RKO (cell line): ENCODE results near the gene PPP6R2.
A peak's percentile ranks its signal among the peaks of the same experiment; 100 is the strongest.

Experiments used
- DNase-seq: peaks from one replicate; pipeline ENCODE4 v3.0.0-alpha.2; 2016; ENCODE audit warnings: low spot score

The PPP6R2 gene

DNA sequence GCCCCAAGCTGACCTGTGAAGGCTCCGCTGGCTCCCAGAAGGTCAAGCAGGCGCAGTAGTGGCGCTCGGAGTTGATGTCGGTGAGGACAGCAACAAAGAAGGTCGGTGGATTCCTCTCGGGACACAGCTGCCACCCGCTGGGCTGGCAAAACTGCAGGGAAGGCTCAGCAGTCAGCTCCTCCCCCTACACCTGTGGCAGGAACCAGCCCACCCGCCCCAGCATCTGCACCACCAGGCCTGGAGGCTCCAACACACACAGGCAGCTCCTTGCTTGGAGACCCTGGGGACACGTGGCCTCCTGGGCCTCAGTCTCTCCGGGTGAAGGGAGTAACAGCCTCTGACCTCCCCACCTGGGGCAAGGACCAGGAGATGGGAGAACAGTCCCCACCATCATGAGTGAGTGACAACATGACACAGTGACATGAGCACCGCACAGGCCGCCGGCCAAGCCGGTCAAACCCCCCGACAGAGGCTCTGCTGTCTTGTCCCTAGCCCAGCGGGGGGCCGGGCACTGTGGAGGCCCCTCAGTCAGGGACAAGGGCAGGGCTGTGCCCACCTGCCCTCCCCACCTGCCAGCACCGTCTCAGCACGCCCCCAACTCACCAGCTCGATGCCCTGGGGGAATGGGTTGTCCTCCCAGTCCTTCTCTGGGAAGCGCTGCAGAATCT lies 124.8 kb downstream of the PPP6R2 start:
- no peak for DNase-seq

DNA sequence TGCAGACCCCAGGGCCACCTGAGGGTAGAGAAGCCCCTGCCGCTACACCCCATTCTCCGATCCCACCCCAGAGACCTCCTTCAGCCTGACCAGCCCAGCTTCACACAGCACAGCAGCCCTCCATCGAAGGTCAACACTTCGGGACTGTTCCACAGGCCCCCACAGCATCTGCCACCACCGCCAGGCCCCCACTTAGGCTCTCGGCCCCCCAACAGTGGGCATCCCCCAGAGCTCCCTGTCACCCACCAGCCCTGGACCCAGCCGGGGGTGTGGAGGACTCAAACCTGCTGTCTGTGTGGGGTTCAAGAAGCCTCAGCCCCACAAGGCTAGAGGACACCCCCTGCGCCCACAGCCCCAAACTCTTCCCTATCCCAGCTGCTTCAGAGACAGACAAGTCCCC lies 125.5 kb downstream of the PPP6R2 start:
- DNase-seq, result no peak

DNA sequence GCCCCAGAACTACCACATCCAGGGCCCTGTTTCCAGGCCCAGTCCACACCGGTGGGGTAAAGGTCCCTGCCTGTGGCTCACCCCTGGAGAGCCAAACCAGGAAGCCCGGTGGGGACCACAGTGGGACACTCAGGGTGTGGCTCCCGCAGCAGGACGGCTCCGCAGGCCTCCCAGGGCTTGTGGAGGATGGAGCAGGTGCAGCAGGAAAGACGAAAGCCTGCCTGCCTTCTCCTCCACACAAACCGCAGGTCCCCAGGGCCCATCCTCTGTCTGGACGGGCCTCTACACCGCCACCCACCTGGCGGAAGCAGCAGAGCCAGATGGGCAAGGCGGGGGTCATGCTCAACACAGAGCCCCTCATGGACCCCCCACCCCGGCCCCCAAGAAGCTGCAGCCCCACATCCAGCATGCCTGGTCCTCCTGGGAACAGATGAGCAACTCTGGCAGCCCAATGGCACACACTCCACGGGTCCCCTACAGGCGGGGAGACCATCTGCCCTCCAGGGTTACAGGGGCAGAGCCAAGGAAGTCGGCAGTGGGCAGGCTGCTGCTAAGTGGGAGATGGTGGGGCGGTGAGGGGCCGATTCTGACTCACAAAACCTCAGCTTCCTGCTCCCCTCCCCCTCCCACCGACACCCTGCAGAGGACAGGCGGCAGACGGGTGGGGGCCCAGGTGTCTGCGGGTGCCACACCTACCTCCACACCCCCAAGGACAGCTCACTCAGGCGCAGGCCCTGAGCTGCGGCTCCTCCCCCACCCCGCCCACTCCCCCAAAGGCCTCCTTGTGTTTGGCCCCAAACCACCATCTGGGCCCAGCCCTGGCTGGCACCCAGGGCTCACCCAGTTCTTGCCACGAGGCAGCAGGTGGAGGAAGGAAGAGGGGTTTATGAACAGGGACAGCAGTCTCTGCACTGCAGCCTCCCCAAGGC lies 126.5 kb downstream of the PPP6R2 start:
- no peak for DNase-seq

DNA sequence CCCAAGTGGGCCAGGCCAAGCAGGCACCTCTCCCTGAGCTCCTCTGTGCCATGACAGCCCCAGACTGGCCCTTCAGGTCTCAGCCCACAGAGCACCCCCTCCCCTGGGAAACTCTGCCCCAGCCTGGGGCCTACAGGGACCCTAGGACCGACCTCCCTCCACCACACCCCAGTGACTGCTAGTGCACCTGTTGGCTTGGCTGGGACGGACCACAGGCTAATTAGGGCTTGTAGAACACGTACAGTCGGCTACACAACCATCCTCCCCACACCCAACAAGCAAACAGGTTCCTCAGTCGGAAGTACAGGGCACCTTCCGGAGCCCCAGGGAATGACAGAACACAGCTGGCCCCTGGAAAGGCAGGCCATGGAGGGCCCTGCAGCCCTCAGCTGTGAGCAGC lies 127.4 kb downstream of the PPP6R2 start:
- DNase-seq, result no peak

DNA sequence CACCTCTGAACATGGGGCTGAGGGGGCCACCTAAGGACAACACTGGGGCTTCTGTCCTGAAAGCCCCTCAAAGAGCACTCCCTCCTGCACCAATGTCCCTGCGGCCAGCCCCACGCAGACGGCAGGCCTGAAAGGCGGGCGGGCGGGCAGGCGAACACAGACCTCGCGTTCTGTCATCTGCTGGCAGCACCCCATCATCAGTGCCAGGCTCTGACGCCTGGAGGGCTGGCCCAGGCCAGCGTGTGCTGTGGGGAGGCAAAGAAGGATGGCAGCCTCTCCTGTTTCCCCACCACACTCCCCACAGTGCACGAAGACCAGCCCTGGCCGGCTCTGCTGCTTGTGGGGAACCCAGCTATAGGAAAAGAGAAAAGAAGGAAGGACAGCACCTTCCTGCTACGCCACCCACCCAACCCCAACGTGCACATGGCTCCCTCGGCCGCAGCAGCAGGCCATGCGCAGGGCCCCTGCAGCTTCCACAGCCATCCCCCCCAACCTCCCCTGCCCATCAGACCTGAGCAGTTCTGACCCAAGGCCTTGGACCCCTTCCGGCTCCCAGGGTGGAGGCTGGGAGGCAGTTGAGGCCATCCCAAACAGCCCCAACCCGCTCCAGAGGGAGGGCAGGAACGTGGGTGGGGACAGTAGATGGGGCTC lies 128.2 kb downstream of the PPP6R2 start:
- no peak for DNase-seq

DNA sequence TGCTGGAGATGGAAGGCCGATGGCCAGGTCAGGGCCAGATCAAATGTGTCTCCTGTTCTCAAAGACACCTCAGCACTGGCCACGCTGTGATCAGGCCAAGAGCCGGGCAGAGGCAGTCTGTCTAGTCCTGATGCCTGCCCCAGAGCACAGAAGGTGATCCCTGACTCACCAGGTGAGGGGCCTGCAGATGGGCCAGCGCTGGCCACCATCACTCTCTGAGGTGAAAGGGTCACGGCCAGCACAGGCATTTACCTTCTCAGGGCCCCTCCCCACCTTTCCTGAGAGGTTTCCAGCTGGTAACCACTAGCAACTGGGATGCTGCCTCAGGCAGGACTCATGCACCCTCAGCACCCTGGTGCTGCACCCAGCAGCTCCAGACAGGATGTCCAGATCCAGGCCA lies 128.8 kb downstream of the PPP6R2 start:
- DNase-seq, result no peak

DNA sequence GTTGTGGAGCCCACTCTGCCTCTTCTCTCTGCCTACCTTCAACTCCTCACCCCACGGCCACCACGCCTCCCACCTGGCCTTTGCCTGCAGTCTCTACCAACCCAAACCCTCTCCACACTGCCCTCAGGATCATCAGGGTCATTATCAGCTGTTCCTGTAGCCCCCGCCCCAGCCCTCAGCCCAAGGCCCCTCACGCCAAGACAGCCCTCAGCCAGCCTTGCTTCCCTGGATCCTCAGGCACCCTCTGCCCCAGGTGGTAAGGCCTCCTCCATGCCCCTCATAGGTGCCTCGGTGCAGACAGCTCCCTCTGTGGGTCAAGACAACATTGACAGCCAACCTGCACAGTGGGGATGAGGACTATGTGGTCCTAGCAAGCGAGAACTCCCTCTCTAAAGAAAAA lies 130.0 kb downstream of the PPP6R2 start:
- no peak for DNase-seq

DNA sequence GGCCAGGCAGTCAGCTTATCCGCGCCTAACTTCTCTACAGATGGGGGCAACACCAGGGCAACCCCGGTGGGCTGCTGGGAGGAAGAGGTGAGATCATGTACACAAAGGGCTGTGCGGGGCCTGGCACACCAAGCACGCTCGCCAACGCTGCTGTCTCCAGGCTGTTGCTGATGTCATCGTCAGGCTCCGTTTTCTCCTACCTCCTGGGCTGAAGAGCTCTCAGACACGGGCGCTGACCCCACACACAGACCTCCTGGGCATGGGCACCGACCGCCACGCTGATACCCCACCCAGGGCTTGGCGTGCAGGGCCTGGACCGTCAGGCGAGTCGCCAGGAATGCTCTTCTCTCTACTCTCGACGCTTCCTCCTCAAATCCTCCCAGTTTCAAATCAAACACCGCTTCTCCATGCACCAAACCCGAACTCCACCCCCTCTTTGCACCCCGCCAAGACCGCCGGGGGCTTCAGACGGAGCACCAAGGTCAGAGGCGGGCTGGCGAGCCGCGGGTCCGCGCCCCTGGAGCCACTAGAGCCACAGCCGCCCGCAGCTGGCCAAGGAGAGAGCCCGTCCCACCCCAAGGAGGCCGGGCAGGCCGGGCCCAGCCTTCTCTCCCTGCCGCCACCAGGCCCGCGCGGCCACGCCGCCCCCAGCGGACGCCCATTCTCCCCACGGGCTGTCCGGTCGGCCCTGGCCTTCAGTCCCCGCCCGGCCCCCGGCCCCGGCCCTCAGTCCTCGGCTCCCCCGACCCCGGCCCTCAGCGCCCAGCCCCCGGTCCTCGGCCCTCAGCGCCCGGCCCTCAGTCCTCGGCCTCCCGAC lies 130.9 kb downstream of the PPP6R2 start:
- DNase-seq, result peak; percentile 75

DNA sequence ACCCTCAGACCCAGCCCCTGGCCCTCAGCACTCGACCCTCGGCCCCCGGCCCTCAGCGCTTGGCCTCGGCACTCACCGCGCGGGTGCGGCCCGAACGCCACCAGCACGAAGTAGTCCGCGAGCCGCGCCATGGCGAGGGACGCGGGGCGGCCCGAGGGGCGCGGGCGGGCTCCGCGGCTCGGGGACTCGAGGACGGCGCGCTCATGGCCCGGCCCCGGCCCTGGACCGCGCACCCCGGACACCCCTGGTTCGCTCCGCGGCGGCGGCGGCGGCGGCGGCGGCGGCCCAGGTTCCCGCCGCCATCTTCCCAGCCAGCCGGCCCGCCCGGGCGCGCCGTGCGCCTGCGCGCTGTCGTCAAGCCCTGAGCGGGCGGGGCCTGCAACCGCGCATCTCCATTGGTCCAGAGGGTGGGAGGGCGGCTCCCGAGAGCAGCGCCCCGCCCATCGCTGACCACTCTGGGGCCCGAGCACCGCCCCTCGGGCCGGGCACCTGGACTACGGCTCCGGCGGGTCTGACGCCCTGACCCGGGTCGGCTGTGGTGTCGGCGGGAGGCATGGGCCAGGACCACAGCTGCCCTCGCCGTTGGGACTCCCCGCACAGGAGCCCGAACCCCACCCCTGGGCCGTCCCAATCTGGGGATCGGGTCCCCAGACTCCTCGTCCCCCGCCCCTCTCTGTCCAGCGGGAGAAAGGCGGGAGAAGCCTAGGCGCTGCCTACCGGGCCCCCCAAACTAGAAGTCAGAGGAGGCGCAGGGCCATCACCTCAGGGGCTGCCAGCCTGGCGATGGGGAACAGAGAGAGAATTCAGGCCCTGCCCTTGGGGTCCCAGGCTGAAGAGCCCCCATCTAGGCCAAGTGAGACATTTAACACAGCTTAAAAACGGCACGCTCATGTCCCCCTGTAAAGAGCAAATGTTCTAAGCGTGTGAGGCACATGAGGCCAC lies 131.9 kb downstream of the PPP6R2 start, which contains the start of gene SBF1:
SBF1 (minus strand) TSS at position 326 of the 942 bp plus-strand sequence; CDS start at position 131, 195 bp downstream.
- DNase-seq, result peak; percentile 91

DNA sequence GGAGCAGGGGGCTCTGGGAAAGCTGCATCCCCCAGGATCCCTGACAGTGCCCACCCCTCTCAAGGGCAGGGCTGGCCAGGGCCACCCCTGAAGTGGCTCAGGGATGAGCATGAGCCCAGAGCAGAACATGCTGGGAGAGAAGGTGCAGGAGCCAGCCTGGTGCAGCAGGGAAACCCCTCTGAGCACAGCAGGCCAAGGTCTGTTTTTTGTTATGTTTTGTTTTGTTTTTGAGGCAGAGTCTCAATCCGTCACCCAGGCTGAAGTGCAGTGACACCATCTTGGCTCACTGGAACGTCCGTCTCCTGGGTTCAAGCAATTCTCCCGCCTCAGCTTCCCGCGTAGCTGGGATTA lies 132.5 kb downstream of the PPP6R2 start:
- DNase-seq, result no peak

DNA sequence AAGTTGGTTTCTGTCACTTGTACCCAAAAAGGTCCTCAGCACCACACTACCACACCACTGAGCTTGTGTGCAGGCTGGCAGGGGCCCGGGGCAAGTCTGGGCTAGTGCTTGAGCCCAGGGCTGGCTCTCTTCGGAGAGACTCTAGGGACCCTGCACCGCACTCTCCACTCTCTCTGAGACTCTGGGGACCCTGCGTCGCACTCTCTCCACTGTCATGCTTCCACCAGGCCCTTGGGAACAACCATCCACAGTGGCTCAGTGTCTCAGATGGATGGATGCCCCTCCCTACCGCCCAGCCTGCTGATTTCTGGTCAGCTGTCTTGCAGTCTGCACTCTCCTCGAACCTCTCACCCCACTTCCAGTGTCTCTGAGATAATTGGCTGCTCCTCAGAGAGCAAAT lies 133.7 kb downstream of the PPP6R2 start:
- DNase-seq, result no peak

DNA sequence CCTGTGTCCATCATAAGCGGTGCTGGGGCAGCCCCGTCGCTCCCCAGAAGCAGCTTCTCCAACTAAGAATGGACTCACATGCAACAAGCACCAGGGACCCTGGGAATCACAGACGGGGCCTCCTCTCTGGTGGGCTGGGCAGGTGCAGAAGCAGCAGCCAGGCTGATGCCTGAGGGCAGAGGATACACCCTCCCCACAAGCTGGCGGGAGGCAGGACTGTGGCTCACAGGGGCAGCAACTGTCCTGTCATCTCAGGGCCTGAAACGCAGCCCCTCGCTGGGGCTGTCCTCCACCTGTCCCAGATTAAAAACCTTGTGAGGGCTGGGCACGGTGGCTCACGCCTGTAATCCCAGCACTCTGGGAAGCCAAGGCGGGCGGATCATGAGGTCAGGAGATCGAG lies 134.8 kb downstream of the PPP6R2 start:
- no peak for DNase-seq

DNA sequence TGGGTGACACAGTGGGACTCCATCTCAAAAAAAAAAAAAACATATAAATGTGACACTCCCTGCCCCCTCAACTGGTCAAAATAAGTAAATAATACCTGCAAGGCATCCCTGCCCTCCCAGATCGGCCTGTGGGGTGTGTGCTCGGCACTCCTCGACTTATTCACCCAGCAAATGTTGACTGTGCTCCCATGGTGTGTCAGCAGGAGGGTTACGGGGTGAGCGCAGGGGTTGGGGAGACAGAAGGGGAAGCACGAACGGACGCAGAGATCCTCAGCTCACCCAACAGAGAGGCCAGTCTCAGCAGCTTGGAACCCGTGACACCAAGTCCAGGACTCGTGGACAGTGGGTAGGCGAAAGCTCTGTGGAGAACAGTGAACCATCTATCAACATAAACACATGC lies 136.6 kb downstream of the PPP6R2 start:
- no peak for DNase-seq

DNA sequence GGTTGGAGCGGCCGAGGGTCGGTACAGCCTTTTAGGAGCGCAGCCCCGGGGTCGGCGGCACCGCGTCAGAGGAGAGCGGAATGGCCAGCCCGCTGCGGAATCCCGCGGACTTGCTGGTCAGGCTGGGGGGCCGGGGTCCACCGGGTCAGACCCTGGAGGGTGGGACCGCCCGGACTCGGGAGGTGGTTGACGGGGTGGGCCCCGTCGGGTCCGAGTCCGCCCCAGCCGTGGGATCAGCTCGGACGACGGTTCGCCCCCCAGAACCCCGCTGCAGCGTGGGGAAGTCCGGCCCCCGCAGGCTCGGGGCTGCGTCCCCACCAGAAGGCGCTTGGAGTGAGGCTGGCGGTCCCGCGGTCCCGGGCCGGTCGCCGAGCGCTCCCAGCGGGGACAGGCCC lies 137.9 kb downstream of the PPP6R2 start:
- no peak for DNase-seq

DNA sequence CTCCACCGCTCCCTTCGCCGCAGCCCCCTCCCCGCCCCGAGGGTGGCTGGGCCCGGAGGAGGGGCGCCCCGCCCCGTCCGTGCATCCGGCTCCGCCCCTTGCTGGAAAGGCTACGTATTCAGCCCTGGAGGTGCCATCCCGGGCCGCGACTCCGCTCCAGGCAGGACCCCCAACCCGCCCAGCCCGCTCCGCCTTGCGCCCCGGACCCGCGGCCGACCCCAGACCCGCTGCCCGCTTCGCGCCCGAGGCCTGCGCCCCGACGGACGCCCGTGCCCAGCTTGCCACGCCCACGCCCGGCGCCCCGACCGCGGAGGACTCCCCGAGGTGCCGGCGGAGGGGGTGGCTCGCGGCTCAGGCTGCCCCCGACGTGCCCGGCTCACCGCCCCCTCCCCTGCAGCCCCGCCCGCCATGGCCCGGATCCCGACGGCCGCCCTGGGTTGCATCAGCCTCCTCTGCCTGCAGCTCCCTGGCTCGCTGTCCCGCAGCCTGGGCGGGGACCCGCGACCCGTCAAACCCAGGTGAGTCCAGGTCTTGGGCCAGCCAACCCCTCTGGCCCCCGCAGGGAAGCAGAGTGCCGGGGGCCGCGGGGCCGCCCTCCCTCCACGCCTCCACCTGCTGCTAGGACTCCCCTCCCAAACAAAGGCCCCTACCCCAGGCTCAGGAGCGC lies 138.4 kb downstream of the PPP6R2 start, which contains the start of gene ADM2:
ADM2 (plus strand) TSS at position 104 of the 667 bp plus-strand sequence; CDS start at position 409, 305 bp downstream.
- DNase-seq, result no peak

DNA sequence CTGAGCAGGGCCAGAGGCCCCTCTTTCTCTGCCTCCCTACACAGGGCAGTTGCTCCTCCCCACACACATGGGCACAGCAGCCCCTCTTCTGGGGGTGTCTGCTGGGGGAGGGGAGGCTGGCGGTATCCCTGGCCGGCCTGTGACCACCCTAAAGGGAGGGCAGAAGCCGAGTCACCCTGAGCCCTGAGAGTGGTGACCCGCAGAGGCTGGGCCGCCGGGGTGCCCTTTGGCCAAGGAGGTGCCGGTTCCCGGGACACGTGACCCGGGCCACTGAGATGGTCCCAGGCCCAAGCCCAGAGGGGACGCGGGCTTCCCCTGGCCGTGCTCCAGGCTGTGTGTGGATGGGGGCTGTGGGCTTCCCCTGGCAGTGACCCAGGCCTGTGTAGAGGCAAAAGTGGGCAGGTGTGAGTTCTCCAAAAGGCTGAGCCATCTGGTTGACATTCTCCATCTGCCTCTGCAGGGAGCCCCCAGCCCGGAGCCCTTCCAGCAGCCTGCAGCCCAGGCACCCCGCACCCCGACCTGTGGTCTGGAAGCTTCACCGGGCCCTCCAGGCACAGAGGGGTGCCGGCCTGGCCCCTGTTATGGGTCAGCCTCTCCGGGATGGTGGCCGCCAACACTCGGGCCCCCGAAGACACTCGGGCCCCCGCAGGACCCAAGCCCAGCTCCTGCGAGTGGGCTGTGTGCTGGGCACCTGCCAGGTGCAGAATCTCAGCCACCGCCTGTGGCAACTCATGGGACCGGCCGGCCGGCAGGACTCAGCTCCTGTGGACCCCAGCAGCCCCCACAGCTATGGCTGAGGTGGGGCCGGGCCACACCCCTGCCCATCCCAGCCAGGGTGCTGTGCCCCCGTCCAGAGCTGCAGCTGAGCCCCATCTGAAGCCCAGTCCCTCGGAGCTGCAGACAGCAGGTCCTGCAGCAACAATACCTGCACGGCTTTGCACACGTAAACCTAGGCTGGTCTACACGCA lies 139.3 kb downstream of the PPP6R2 start:
- DNase-seq, result no peak

DNA sequence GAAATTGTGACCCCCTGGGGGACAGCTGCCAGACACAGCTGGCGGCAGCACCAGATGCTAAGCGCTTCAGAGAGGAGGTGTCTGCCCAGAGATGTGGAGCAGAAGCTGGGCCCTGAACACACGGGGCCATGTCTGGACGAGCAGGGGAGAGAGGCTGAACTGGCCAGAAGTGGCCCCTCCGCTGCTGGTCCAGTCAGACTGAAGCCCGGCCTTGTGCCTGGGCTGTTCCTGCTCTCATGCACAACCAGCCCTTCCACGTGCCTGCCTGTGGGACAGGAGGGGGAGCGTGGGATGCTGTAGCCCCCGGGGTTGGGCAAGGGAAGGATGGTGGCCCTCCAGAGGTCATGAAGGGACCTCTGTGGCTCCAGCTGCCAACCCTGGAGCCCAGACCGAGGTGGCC lies 140.0 kb downstream of the PPP6R2 start:
- no peak for DNase-seq

DNA sequence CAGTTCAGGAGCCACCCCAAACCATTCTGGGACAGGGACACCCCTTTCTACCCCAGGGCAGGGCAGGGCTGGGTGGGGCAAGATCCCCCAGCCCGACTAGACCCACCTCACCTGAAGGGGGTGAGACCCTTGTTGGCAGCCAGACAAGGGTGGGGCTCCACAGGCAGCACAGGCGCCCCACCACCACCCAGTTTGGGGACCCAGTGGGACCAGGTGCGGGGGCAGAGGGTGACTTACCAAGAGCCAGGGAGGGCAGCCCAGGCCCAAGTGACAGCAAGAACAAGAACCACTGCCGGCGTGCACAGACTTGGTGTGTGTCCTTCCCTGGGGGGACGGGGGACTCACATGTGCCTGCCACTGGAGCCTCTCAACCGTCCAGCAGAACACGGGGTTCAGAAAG lies 140.4 kb downstream of the PPP6R2 start:
- DNase-seq, result no peak
